GM10248 (cell line): ENCODE results near the gene RPS8.
A peak's percentile ranks its signal among the peaks of the same experiment; 100 is the strongest.

Experiments used
- CTCF ChIA-PET: fragments of 300-600 bp; sonication (Branson Sonifier 250); formaldehyde crosslinking; extraction: SDS; loops from one replicate; lab custom pipeline; 2021; ENCODE audit warnings: antibody characterized with exemption; lab: Yijun Ruan, JAX
- POLR2A ChIA-PET: fragments of 350-650 bp; sonication (Branson Sonifier 250); formaldehyde crosslinking; extraction: SDS; loops from one replicate; lab custom pipeline; 2020; ENCODE audit warnings: antibody characterized with exemption; lab: Yijun Ruan, JAX
- DNase-seq: peaks from one replicate; pipeline ENCODE4 v3.0.0; 2012; ENCODE audit errors: extremely low spot score
- CTCF ChIP-seq: IDR thresholded peaks from 2 replicates; pipeline ENCODE4 v1.5.1; 2012; ENCODE audit warnings: mild to moderate bottlenecking, low read depth; ENCODE audit errors: extremely low read depth, missing control alignments, control extremely low read depth

RPS8 gene

GRCh38 chr1:44817307-44817706 is 42.0 kb downstream of the RPS8 start:
- ChIA-PET POLR2A (interaction anchor here (0.6 to 5.5 kb wide), 5 partner anchors 9 to 96 kb away, joined by 5 to 120 read pairs (median 57); partner anchors contain the start of genes BTBD19, DYNLT4, PLK3 and RPS8), CTCF (interaction anchor here (1.7 to 5.4 kb wide), 5 partner anchors 9 to 86 kb away, joined by 6 to 42 read pairs (median 8); partner anchors contain the start of genes BTBD19, DYNLT4, PLK3 and RNU5D-1)
- TF ChIP-seq CTCF = no peak
- no peak for DNase-seq

GRCh38 chr1:44817771-44818495 is 42.6 kb downstream of the RPS8 start:
- no peak for DNase-seq
- no peak for TF ChIP-seq CTCF
- ChIA-PET POLR2A (interaction anchor here (0.6 to 5.5 kb wide), 11 partner anchors 9 to 519 kb away, joined by 3 to 120 read pairs (median 9); partner anchors contain the start of genes ARMH1, BEST4, BTBD19 and DYNLT4), CTCF (interaction anchor here (0.7 to 5.4 kb wide), 9 partner anchors 9 to 96 kb away, joined by 3 to 42 read pairs (median 7); partner anchors contain the start of genes BTBD19, DYNLT4, PLK3 and RNU5D-1)

GRCh38 chr1:44819196-44819607 is 43.9 kb downstream of the RPS8 start:
- no peak for TF ChIP-seq CTCF
- no peak for DNase-seq
- CTCF ChIA-PET = interaction anchor here (0.9 to 5.4 kb wide), 13 partner anchors 11 to 706 kb away, joined by 3 to 42 read pairs (median 5); partner anchors contain the start of genes BTBD19, DYNLT4, PLK3 and RNU5D-1
- POLR2A ChIA-PET = interaction anchor here (0.5 to 5.5 kb wide), 40 partner anchors 11 to 1442 kb away, joined by 3 to 120 read pairs (median 5); partner anchors contain the start of genes ARMH1, BEST4, BTBD19 and DYNLT4

GRCh38 chr1:44819608-44820327 is 44.4 kb downstream of the RPS8 start:
- CTCF ChIA-PET = interaction anchor here (0.9 to 5.4 kb wide), 12 partner anchors 10 to 705 kb away, joined by 3 to 42 read pairs (median 4); partner anchors contain the start of genes BTBD19, DYNLT4, PLK3 and RNU5D-1
- peak; percentile 91 for DNase-seq
- TF ChIP-seq CTCF = peak; percentile 8
- POLR2A ChIA-PET = interaction anchor here (0.7 to 5.5 kb wide), 42 partner anchors 12 to 1442 kb away, joined by 3 to 120 read pairs (median 5); partner anchors contain the start of genes ARMH1, BEST4, BTBD19 and DYNLT4

- ChIA-PET POLR2A (interaction anchor here (0.7 to 5.5 kb wide), 8 partner anchors 11 to 99 kb away, joined by 3 to 120 read pairs (median 3); partner anchors contain the start of genes BTBD19, DYNLT4 and PLK3), CTCF (interaction anchor here (0.9 to 5.4 kb wide), 10 partner anchors 10 to 480 kb away, joined by 3 to 42 read pairs (median 6); partner anchors contain the start of genes BTBD19, DYNLT4, HECTD3 and PLK3)
- no peak for DNase-seq
- TF ChIP-seq CTCF = no peak
Measured at GRCh38 chr1:44820328-44821239, 45.2 kb downstream of the RPS8 start.
